NCI-H1048 (cell line): ENCODE data around the gene PDS5B.
"Not testable (repeated sequence)": the region's sequence is repeated elsewhere in the genome, so short reads cannot be mapped to it uniquely, and the experiment has no call there.

Experiments
- DNase-seq: peaks from one replicate; lab custom pipeline; 2025; lab: John Stamatoyannopoulos, UW

Gene PDS5B

DNA sequence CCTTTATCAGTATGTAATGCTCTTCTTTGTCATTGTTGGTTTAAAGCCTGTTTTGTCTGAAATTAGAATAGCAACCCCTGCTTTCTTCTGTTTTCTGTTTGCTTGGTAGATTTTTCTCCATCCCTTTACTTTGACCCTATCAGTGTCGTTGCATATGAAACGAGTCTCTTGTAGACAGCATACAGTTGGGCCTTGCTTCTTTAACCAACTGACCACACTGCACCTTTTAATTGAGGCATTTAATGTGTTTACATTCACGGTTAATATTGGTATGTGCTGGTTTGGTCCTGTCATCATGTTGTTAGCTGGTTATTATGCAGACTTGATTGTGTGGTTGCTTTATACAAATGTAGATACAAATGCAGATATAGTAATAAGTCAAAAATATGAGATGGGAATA lies 71.1 kb downstream of the PDS5B start:
- no peak for DNase-seq

DNA sequence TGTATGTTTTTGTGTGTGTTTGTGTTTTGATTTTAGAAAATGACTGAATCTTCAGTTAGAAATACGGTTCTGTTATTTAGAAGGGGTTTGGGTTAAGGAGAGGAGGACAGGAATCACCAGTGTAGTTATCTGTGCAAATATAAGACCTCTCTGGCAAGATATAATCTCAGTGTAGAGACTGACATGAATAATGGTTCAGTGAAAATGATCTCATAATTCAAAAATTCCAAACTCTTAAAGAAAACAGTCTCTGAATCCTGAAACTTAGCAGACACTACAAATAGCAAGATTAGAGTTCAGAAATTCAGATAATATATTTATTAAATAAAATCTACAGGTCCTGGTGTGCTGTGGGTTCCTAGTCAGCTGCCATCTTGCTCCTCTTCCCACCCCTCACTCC lies 73.5 kb downstream of the PDS5B start:
- DNase-seq = no peak

DNA sequence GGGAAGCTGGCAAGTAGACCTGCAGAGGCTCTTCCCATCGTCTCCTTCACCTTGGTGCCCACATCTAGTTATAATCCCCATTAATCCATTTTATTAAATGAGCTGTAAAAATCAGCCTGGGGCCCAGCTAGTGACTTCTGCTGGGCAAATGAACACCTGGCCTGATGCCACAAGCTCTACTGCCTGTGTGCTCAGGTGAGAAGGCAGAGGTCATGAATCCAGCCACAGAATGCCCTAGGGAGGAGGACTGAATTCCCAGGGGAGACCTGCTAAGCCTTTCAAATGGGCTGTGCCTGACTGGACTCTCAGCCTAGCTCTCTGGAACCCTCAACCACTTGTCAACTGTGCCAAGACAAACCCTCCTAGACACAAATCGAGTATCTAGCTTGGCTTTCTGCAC lies 74.0 kb downstream of the PDS5B start:
- no peak for DNase-seq

DNA sequence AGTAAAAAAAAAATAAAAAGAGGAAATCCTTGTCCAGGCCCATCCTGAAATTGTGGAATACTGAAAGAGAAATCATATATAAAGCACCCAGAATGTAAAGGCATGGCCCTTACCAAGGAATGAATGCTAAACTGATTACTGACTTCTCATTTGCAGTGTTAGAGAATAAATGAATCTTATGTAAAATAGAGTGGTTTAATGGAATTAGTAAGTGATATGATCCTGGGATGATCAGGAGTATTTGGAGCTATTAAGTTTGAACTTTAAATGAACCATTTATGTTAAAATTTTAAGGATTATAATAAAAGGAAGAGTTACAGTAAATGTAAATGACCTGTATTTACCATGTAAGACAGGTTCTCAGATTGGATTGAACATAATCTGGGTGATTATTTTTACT lies 75.4 kb downstream of the PDS5B start:
- no peak for DNase-seq

DNA sequence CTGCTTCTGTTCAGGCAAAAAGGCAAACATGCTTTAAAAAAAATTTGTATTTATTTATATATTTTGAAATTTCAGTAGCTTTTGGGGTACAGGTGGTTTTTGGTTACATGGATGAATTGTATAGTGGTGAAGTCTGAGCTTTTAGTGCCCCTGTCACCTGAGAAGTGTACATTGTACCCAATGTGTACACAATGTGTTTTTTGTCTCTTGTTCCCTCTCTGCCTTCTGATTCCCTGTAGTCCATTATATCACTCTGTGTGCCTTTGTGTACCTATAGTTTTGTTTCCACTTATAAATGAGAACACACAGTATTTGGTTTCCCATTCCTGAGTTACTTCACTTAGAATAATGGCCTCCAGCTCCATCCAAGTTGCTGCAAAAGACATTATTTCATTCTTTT lies 77.4 kb downstream of the PDS5B start:
- no peak for DNase-seq

DNA sequence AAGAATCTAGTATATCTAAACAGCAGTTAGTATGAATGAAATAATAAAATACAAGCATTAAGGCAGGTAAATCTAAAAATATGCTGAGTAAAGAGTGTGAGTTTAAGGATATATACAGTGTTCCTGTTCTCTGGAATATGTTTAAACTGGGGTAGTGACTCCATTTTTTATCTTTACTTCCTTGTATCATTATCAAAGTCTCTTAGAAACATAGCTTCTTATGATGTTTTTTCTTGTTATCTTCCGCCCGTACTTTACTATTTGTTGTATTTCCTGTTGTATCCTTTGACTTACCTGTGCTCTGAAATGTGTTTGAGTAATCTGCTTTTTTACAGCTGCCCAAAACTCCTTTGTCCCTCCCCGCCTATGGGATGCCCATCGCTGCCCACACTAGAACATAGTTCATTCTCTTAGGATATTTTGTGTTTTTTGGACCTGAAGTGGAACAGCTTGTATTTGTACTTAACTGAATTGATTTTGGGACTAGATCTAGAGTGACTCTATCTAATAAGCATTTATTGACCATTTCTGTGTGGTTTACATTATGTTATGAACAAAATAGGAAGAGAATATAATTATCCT lies 80.8 kb downstream of the PDS5B start:
- no peak for DNase-seq

DNA sequence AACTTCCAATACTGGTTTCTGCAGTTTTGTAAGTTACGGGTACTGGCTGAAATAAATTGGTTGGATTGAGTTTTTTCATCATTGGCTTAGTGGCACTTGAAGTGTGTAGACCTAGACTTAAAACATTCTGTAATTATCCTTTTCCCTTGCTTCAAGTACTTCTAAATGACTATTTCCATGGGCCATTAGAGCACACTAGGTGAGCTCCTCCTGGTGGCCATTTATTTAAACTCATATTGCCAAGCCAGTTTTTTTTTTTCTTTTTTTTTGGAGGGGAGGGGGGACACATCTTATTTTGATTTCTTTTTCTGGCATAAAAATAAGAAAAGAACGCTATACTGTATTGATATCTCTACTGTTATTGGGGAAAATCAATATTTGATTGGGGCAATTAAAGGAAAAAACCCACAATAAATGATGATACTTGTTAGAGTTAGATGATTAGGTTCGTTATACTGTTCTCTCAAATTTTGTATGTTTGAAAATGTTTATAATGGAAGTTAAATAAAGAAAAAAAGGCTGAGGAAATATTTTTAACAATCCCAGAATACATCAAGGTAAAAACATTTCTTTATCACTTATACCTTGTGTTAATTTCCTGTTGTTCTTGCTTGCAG lies 82.9 kb downstream of the PDS5B start:
- no peak for DNase-seq

DNA sequence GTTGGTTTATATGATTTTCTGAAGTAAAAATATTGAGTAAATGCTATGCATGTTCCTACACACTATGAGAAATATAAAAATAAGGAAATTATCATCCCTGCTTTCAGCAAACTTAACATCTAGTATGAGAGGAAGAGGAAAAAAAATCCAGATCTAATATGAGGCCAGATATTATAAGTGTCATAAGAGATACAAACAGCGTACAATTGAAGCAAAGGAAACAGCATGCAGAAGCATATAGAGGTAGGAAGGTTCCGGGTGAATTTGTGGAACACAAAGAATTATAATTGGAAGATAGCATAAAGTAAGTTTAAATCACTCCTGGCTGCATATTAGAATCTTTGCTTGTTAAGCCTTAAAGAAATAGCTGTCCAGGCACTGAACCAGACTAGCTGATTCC lies 88.3 kb downstream of the PDS5B start:
- no peak for DNase-seq

DNA sequence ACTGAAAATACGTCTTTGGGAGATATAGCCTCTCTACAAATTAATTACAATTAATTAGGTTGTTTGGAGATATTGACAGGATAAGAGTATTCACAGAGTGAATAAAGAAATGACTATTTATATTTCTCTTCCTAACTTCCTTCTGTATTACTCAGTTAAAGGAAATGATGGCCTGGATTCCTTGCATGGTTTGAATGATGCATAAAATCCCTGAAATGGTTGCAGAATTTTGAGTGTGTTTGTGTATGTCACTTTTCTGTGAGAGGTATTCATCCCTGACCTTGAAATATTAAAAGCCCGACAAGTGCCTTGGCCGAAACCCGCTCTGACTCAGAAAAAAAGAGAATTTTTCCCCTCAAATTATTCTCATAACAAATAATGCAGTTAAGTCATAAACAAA lies 90.0 kb downstream of the PDS5B start:
- no peak for DNase-seq

DNA sequence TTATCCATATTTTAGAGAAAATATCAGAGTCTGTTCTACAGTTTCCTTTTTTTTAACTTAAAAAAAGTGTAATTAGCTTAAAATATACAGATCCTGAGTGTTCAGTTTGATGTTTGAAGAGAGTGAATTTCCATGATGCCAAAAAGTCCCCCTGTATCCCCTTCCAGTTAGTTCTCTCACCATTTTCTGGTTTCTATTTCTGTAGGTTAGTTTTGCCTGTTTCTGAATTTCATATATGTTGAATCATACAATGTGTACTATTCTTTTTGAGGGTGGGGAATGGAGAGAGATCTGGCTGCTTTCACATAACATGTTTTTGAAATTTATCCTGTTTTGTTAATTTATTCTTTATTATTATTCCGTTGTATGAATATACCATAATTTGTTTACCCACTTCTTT lies 95.9 kb downstream of the PDS5B start:
- no peak for DNase-seq

DNA sequence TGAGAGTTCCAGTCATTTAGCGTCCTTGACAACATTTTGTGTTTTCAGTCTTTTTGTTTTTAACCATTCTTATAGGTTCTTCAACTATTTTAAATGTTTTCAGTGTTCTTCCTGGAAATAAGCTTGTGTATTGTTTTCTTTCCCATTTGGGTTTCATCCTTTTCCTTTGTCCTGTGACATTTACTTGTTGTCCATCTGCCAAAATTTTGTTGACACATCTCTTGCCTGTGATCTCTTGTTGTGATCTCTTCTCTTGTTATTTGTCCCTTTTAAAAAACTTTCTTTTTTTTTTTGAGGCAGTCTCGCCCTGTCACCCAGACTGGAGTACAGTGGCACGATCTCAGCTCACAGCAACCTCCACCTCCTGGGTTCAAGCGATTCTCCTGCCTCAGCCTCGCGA lies 96.5 kb downstream of the PDS5B start:
- no peak for DNase-seq

DNA sequence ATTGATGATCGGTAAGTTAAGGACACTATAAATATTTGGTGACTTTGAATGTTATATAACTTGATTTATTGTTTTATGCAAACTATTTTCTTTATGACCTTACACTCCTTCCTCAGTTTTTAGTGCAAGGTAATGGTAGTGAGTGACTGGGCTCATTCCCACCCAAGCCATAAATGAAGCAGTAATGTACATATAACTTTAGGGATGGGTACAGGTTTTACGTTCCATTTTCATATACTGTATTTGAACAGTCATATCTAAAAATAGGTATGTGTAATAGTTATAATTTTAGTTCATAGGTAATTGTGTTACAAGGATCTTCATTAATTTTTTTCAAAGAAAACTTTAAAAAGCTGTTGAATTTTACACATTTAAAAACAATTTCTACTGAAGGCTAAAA lies 101.0 kb downstream of the PDS5B start:
- DNase-seq = no peak

DNA sequence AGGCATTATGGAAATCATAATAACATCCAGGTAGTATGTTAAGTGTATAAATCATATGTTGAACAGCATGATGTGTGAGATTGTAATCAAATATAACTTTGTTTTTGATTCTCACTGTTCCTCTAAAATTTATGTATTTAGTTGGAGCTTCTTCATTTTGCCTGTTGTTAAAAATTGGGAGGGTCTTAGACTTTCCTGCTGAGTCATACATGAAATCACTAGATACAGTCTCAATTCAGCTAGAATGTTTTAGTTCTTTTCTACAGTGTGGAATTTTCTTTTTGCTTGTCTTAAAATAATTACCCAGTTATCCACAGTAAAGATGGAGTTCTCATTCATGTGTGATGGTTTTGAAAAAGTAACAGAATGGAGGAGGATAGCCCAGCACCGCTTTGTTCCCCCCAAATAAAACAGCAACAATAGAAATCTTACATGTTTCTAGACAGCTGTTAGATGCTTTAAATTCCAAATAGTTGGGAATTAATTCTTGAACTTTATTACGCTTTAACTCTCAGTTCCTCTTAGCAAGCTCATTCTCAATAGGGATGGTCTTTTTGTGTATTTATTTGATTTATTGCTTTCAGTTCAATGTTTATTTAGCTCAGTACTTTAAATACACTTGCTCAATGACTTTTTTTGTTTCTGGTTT lies 109.5 kb downstream of the PDS5B start:
- DNase-seq = no peak

DNA sequence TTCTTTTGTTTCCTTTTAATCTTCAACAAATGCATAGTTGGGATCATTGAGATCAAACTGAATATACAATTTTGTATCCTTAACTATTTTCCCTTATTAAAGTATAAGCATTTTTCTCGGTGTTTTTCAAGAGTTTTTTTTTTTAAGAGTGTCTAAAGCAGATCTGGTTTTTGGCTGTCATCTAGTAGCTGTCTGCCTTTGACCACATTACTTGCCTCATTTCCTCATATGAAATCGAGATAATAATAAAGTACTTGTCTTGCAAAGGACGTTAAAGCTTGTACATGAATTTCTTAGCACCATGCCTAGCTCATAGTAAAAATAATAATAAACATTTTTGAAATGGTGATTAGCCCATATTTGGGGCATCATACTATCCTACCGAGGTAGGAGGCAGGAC lies 121.2 kb downstream of the PDS5B start:
- no peak for DNase-seq

DNA sequence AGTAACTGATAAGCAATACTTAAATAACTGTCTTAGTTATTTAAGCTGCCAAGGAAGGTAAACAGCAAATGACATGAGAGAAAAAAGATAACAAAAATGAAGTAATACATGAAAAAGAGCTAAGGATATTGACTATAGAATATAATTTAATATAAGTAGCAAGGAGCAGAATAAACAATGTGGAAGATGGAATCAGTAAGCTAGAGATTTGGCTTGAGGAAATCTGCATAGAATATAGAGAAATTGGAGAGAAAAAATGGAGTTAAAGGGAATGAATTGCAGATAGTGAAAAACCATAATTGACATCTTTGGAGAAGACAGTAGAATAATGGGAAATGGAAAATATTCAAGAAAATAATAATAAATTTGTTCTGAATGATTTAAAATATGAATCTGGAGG lies 127.1 kb downstream of the PDS5B start:
- DNase-seq = no peak

DNA sequence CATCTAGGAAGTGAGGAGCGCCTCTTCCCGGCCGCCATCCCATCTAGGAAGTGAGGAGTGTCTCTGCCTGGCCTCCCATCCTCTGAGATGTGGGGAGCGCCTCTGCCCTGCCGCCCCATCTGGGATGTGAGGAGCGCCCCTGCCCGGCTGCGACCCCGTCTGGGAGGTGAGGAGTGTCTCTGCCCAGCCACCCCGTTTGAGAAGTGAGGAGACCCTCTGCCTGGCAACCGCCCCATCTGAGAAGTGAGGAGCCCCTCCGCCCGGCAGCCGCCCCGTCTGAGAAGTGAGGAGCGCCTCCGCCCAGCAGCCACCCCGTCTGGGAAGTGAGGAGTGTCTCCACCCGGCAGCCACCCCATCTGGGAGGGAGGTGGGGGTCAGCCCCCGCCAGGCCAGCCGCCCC lies 129.9 kb downstream of the PDS5B start:
- DNase-seq = not testable (repeated sequence)

DNA sequence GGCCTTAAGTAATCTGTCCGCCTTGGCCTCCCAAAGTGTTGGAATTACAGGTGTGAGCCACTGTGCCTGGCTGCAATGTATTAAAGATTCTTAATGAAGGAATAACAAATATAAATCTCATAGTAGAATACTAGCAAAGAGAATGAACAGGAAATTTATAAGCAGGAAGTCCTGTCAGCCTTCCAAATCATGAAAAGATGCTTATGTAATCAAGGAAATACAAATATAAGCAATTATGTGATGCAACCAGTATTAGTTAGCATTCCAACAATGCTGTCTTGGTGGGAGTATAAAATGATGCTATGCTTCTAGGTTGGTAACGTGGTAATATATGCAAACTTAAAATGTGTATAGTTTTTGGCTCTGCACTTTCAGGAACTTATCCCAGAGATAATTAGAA lies 133.8 kb downstream of the PDS5B start:
- no peak for DNase-seq

DNA sequence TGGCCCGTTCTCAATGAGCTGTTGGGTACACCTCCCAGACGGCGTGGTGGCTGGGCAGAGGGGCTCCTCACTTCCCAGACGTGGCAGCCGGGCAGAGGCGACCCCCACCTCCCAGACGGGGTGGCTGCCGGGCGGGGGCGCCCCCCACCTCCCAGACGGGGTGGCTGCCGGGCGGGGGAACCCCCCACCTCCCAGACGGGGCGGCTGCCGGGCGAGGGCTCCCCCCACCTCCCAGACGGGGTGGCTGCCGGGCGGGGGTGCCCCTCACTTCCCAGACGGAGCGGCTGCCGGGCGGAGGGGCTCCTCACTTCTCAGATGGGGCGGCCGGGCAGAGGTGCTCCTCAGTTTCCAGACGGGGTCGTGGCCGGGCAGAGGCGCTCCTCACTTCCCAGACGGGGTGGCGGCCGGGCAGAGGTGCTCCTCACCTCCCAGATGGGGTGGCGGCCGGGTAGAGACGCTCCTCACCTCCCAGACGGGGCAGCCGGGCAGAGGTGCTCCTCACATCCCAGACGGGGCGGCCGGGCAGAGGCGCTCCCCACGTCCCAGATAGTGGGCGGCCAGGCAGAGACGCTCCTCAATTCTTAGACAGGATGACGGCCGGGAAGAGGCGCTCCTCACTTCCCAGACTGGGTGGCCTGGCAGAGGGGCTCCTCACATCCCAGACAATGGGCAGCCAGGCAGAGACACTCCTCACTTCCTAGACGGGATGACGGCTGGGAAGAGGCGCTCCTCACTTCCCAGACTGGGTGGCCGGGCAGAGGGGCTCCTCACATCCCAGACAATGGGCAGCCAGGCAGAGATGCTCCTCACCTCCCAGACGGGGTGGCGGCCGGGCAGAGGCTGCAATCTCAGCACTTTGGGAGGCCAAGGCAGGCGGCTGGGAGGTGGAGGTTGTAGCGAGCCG lies 135.1 kb downstream of the PDS5B start:
- not testable (repeated sequence) for DNase-seq

DNA sequence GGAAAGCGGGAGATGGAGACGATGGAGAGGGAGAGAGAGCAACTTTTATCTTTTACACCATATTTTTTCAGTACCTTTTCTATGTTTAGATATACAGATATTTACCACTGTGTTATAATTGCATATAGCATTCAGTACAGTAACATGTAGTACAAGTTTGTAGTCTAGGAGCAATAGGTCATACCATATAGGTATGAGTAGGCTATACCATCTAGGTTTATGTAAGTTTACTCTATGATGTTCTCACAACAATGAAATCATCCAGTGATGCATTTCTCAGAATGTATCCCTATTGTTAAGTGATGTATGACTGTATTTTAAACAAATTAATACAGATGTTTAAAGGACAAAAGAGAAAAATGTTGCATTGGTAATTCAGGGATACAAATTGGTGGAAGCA lies 136.1 kb downstream of the PDS5B start:
- no peak for DNase-seq

DNA sequence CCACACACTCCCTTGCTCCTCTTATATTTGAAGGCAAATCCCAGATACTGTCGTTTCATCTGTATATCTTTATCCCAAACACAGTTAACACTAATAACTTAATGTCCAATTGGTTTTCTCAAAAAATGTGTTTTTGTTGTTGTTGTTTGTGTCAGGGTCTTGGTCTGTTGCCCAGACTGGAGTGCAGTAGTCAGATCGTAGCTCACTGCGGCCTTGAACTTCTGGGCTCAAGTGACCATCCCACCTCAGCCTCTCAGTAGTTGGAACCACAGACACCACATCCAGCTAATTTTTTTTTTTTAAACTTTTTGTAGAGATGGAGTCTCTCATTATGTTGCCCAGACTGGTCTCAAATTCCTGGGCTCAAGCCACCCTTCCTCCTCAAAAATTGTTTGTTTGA lies 137.7 kb downstream of the PDS5B start:
- DNase-seq = no peak

DNA sequence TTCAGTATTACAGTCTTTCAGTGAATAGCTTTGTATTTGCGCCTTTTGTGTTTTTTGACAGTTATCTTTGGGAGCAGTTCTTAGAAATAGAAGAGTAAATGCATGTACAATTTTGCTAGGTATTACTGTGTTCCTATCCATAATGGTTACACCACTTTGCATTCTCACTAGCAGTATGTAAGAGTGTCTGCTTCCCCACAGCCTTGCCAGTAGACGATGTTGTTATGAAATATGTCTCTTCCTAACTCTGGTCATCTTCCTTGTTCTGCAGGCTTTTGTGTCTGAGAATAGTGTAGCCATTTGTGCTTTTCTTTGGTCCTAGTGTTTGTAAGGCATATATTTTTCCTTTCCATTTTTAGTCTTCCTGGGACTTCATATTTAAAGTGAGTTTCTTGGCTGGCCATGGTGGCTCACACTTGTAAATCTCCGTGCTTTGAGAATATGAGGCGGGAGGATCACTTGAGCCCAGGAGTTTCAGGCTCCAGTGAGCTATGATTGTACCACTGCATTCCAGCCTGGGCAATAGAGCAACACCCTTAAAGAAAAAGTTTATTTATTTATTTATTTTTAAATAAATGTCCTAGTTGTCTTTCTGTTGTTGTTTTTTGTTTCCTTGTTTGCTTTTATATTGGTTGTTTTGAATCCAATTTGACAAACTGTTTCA lies 140.3 kb downstream of the PDS5B start:
- DNase-seq = no peak

DNA sequence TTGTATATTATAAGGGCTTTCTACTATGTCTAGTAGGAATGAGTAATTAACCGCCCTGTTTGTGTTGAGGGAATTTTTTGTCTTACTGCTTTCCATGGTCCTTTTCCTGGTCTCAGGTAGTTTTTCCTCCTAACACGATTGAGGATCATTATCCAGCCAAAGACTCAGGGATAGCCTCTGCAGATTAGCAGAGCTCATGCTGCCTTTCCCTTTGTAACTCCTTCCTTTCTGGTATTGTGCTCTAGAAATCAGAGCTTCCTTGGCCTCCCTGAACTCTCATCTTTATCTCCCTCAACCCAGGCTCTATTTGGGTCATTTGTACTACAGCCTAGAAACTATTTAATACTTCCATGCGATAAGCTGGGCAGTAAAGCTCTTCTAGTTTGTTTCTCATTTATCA lies 142.1 kb downstream of the PDS5B start:
- no peak for DNase-seq
